Esophagus muscularis mucosa (tissue), 4 donors: ENCODE measurements around the gene MGAT1. TPM values are rescaled to one million over a fixed set of nuclear protein-coding genes. Genes with fewer than 3 reads are reported as not detected.
A peak's percentile ranks its signal among the peaks of the same experiment; 100 is the strongest.

Experiments
- DNase-seq: peaks from one replicate; pipeline ENCODE4 v3.0.0-alpha.2; 2017; ENCODE audit errors: extremely low spot score
- H3K27ac ChIP-seq, 4 donors: fragments of 200-600 bp; sonication (generic); replicated peaks in 1 of 4; 1 replicate in 3 of 4; 2 replicates in 1 of 4; pipeline ENCODE4 v1.5.1; 2016 to 2019; ENCODE audit warnings: mild to moderate bottlenecking in 1 of 4
- H3K27me3 ChIP-seq, 4 donors: fragments of 200-600 bp; sonication (generic); one replicate each; pipeline versions ENCODE4 v1.5.1 to v1.6.0; 2016 to 2019
- H3K36me3 ChIP-seq, 4 donors: fragments of 200-600 bp; sonication (generic); one replicate each; pipeline ENCODE4 v1.5.1; 2016 to 2019
- H3K4me1 ChIP-seq, 4 donors: fragments of 200-600 bp; sonication (generic); one replicate each; pipeline ENCODE4 v1.5.1; 2016 to 2019
- H3K4me3 ChIP-seq, 4 donors: fragments of 200-600 bp; sonication (generic); 1 replicate in 2 of 4; 2 replicates in 2 of 4; pipeline ENCODE4 v1.5.1; 2016 to 2019; ENCODE audit warnings: mild to moderate bottlenecking in 4 of 4, moderate library complexity in 1 of 4
- H3K9me3 ChIP-seq, 4 donors: fragments of 200-600 bp; sonication (generic); 1 replicate in 3 of 4; 2 replicates in 1 of 4; pipeline ENCODE4 v1.5.1; 2016 to 2019
- EP300 ChIP-seq: sonication (generic); formaldehyde crosslinking; IDR thresholded peaks from one replicate; pipeline ENCODE4 v1.6.1; 2017; ENCODE audit warnings: antibody characterized with exemption
- POLR2A ChIP-seq: fragments of 450-650 bp; IDR thresholded peaks from one replicate; pipeline ENCODE4 v1.6.1; 2017; ENCODE audit warnings: antibody characterized with exemption, moderate library complexity, mild to moderate bottlenecking, low read depth
- POLR2AphosphoS5 ChIP-seq, 2 donors: sonication (generic); formaldehyde crosslinking; IDR thresholded peaks; one replicate each; pipeline ENCODE4 v1.6.1; 2017; ENCODE audit warnings: antibody characterized with exemption in 2 of 2
- WGBS: methylation state at CpG from one replicate; pipeline ENCODE4 v1.1.5; 2018; 5-methylcytosine and 5-hydroxymethylcytosine counted together
- intact Hi-C: fragments of 100-400 bp; cut with DNase I; formaldehyde crosslinking; loops from one replicate; pipeline ENCODE4 v1.15.1; 2023
- total RNA-seq, 4 donors: library from RNA; depleted of rRNA; stranded (reverse); fragments of >200 nt; gene quantifications; one replicate each; pipeline versions ENCODE4 v1.1.0 to v1.2.1, GENCODE V29; 2016
- TF ChIP-seq, protein P1 (sequence below), 3 experiments: fragments of 200-600 bp in 2 of 3; fragments of 450-650 bp in 1 of 3; sonication (generic) in 2 of 3; IDR thresholded peaks; one replicate each; pipeline ENCODE4 v1.5.1; 2017 to 2019; ENCODE audit warnings: antibody characterized with exemption in 3 of 3, mild to moderate bottlenecking in 2 of 3, moderate library complexity in 1 of 3

MGAT1 gene
- total RNA-seq, 4 donors from 2014 or later: 132 to 205 (median 190) TPM

DNA sequence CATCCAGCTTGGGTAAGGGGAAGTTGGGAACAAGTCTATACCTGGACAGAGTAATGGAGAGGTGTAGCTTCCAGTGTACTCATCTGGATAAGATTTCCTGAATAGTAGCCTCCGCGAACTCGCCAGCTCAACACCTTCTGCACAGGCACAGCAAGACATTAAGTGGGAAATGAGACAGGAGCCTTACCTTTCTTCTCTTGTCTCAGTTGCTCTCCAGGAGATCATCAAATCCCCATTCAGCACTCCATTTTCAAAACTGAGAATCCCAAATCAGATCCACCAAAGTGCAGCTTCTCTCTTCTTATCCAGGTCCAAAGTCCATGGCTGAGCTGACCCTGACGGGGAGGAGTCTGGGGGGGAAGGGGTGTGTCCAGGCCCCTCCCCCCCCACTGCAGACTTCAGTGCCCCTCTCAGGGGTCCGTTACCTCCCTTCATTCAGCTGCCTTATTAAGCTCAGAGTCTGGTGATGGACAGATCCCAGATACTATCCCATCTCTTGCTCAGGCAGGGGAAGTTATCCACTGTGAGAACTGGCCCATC is 5.9 kb upstream of the MGAT1 start:
- WGBS: 79% methylated on average over 5 of the region's 5 CpGs
- intact Hi-C loops: no loop called here

DNA sequence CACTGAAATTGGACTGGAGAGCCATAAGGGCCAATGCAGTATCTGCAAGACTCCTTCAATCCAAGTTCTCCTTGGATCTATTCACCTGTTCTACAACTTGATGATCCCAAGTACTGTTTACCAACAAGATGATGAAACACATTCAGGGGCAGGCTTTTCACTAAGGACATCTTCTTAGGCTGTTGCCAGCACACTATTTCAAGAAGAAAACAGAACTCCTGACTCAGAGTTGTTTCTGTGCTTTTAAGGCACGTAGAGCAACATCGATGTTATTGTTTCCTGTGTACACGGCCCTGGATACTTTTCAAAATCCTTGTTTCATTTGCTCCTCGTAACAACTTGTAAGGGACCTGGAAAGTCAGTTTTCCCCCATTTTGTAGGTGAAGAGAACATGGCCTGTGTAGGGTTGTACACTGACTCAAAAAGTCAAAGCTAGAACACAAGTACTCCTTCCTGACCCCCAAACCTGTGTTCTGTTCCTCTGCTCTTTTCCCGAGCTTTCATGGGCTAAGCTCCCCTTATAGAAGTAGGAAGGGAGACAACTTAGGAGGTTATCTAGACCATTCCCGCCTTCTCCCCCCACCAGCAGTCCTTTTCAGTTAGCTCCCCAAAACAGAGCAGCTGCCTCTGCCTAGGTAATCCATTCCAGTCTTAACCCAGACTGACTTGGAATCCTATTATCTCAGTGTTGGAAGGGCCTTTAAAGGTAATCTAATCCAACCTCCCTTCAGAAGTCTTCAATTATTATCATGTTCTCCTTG is 5.2 kb upstream of the MGAT1 start:
- Histone ChIP-seq H3K36me3 (peaks cover 0 to 12% (median 6%) of the 10 kb centered on the region in 4 donors), H3K27me3 (no peaks in the 10 kb centered on the region), H3K9me3 (no peaks in the 10 kb centered on the region), H3K27ac (peak overlapping the region; percentile 96 to 100 (median 98)), H3K4me1 (peaks cover 69 to 81% (median 78%) of the 10 kb centered on the region in 4 donors), H3K4me3 (peak overlapping the region; percentile 68 to 83 (median 75))
- DNase-seq: no peak
- TF ChIP-seq POLR2AphosphoS5 (IDR thresholded peaks at IDR 0.05): no peak
- no peak for TF ChIP-seq POLR2A
- TF ChIP-seq EP300: no peak
- TF ChIP-seq, protein P1, sequence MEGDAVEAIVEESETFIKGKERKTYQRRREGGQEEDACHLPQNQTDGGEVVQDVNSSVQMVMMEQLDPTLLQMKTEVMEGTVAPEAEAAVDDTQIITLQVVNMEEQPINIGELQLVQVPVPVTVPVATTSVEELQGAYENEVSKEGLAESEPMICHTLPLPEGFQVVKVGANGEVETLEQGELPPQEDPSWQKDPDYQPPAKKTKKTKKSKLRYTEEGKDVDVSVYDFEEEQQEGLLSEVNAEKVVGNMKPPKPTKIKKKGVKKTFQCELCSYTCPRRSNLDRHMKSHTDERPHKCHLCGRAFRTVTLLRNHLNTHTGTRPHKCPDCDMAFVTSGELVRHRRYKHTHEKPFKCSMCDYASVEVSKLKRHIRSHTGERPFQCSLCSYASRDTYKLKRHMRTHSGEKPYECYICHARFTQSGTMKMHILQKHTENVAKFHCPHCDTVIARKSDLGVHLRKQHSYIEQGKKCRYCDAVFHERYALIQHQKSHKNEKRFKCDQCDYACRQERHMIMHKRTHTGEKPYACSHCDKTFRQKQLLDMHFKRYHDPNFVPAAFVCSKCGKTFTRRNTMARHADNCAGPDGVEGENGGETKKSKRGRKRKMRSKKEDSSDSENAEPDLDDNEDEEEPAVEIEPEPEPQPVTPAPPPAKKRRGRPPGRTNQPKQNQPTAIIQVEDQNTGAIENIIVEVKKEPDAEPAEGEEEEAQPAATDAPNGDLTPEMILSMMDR (IDR thresholded peaks at IDR 0.05): no peak
- 52% methylated on average over 6 of the region's 6 CpGs for WGBS
- intact Hi-C loops: no loop called here

More for the DNA sequence above, 5.9 kb upstream of the MGAT1 start:
- Histone ChIP-seq H3K9me3 (no peaks in the 10 kb centered on the region), H3K27ac (peak overlapping the region; percentile 96 to 100 (median 98)), H3K4me3 (peak overlapping the region; percentile 68 to 83 (median 75)), H3K27me3 (no peaks in the 10 kb centered on the region), H3K4me1 (peaks cover 63 to 75% (median 71%) of the 10 kb centered on the region in 4 donors), H3K36me3 (peaks cover 0 to 12% (median 6%) of the 10 kb centered on the region in 4 donors)
- TF ChIP-seq EP300 (no peak), POLR2A (no peak), POLR2AphosphoS5 (IDR thresholded peaks at IDR 0.05) (no peak)
- TF ChIP-seq, protein P1 (IDR thresholded peaks at IDR 0.05): no peak
- no peak for DNase-seq

DNA sequence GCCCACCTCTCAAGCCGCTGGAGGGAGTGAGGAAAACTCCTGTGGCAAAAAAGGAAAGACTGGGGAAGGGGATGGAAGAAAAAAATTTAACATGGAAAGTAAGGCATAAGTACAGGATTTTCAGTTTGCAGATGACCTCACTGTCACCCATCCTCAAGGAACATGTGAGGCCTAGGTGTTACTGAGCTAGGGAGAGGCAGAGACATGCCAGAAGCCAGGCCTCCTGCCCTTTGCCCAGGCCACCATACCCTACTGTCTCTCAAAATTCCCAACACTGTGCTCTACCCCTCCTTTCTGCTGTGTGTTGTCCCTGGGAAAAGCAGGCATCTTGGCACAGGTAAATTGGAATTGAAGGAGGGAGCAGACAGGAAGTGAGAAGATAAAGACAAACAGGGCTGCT is 4.4 kb upstream of the MGAT1 start:
- WGBS: 75% methylated on average over 1 of the region's 1 CpG
- Histone ChIP-seq H3K27ac (peak overlapping the region; percentile 96 to 100 (median 98)), H3K27me3 (no peaks in the 10 kb centered on the region), H3K36me3 (peaks cover 0 to 12% (median 6%) of the 10 kb centered on the region in 4 donors), H3K9me3 (no peaks in the 10 kb centered on the region), H3K4me3 (peak overlapping the region in 3 of 4 donors; percentile 6 to 83 (median 76)), H3K4me1 (peaks cover 69 to 80% (median 79%) of the 10 kb centered on the region in 4 donors)
- DNase-seq: no peak
- intact Hi-C loops: no loop called here
- TF ChIP-seq, protein P1 (IDR thresholded peaks at IDR 0.05): no peak
- TF ChIP-seq POLR2A: no peak
- TF ChIP-seq POLR2AphosphoS5 (IDR thresholded peaks at IDR 0.05): no peak
- TF ChIP-seq EP300: no peak

DNA sequence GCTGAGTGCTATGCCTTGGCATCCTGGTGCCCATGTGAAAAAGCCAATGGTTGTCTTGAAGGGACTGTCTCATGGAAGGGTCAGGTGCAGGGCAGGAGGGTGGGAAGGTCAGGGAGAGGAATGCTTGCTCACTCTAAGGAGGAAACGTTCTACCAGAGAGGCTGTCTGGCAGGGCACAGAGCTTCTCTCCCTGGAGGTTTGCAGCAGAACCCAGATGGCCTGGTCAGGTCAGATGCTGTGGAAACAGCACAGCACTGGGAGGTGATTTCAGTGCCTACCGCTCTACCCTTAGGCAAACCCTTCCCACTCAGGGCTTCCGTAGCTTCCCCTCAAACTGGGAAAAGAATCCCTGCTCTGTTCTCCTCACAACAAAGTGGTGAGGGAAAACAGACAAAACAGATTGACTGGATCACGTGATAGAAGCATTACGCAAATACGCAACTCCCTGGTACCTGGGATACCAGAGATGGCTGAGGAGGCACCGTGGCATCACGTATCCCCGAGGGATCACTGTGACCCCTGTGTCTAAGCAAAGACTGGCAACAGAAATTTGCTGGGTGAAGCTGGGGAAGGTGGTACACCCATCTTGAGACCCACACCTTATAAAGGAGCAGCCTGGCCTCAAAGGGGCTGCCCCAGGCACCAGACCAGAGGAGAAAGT is 3.9 kb upstream of the MGAT1 start:
- TF ChIP-seq, protein P1 (IDR thresholded peaks at IDR 0.05): no peak
- TF ChIP-seq POLR2A (no peak), EP300 (no peak), POLR2AphosphoS5 (IDR thresholded peaks at IDR 0.05) (no peak)
- Histone ChIP-seq H3K36me3 (peaks cover 0 to 12% (median 6%) of the 10 kb centered on the region in 4 donors), H3K9me3 (no peaks in the 10 kb centered on the region), H3K27me3 (no peaks in the 10 kb centered on the region), H3K4me1 (peaks cover 69 to 80% (median 77%) of the 10 kb centered on the region in 4 donors), H3K27ac (peak overlapping the region; percentile 96 to 100 (median 98)), H3K4me3 (peak overlapping the region in 3 of 4 donors; percentile 6 to 83 (median 76))
- intact Hi-C loops: no loop called here
- WGBS: 59% methylated on average over 8 of the region's 9 CpGs
- no peak for DNase-seq
